GM23338 (cell line): ENCODE results near the gene SIRPA.
"Not testable (repeated sequence)": the region's sequence is repeated elsewhere in the genome, so short reads cannot be mapped to it uniquely, and the experiment has no call there.

Source experiments
- CREB1 ChIP-seq: fragments of 250-450 bp; sonication (Bioruptor Pico); IDR thresholded peaks from 2 replicates; pipeline ENCODE4 v1.5.0; 2020; ENCODE audit warnings: low read depth, mild to moderate bottlenecking, moderate library complexity
- CTCF ChIP-seq, 2 experiments: fragments of 200-600 bp in 1 of 2; sonication (generic) in 1 of 2; conservative IDR thresholded peaks; 2 replicates each; pipeline versions ENCODE4 v1.5.1 to v1.6.1; 2016 to 2017; ENCODE audit warnings: antibody characterized with exemption in 2 of 2, low read depth in 2 of 2, mild to moderate bottlenecking in 2 of 2, moderate library complexity in 1 of 2
- ETS1 ChIP-seq: IDR thresholded peaks from 2 replicates; pipeline ENCODE4 v1.6.1; 2016; ENCODE audit warnings: antibody characterized with exemption
- EZH2 ChIP-seq: fragments of 200-600 bp; sonication (generic); IDR thresholded peaks from one replicate; pipeline ENCODE4 v1.8.0; 2017; ENCODE audit warnings: antibody characterized with exemption, mild to moderate bottlenecking, low read depth; ENCODE audit not compliant: unreplicated experiment
- JUNB ChIP-seq: IDR thresholded peaks from one replicate; pipeline ENCODE4 v1.6.1; 2016; ENCODE audit warnings: antibody characterized with exemption; ENCODE audit not compliant: unreplicated experiment
- POLR2AphosphoS5 ChIP-seq: IDR thresholded peaks from 2 replicates; pipeline ENCODE4 v1.6.1; 2016; ENCODE audit warnings: antibody characterized with exemption, low read depth
- ZNF114 ChIP-seq: fragments of 250-450 bp; sonication (Bioruptor Pico); IDR thresholded peaks from 2 replicates; pipeline ENCODE4 v1.5.0; 2020; ENCODE audit warnings: mild to moderate bottlenecking, moderate library complexity

- not testable (repeated sequence) for TF ChIP-seq CTCF (conservative IDR thresholded peaks at IDR 0.05; ENCODE audit: low read depth in 2 of 2); POLR2AphosphoS5; CREB1 (CRISPR knock-in tag); EZH2; JUNB; ZNF114; ETS1
These were observed 26.8 kb downstream of the SIRPA start for GRCh38 chr20:1921985-1922384.
